Astrocyte of the spinal cord (primary cell): ENCODE results near the gene MTERF1.

Experiments used
- DNase-seq: peaks from one replicate; pipeline ENCODE4 v3.0.0; 2011; ENCODE audit warnings: low read depth, low spot score
- H3K4me3 ChIP-seq: 2 replicates; pipeline ENCODE4 v1.5.1; 2011; ENCODE audit warnings: low read depth, mild to moderate bottlenecking, low read length, moderate library complexity
- in situ Hi-C: cut with HindIII; loops from 2 replicates; pipeline ENCODE4 v1.10.0; 2017; ENCODE audit warnings: low sequenced_read_pairs
- TF ChIP-seq, protein P1 (sequence below): IDR thresholded peaks from 2 replicates; pipeline ENCODE4 v1.5.1; 2012; ENCODE audit warnings: low read depth, mild to moderate bottlenecking, low read length, inconsistent platforms

MTERF1 gene

DNA sequence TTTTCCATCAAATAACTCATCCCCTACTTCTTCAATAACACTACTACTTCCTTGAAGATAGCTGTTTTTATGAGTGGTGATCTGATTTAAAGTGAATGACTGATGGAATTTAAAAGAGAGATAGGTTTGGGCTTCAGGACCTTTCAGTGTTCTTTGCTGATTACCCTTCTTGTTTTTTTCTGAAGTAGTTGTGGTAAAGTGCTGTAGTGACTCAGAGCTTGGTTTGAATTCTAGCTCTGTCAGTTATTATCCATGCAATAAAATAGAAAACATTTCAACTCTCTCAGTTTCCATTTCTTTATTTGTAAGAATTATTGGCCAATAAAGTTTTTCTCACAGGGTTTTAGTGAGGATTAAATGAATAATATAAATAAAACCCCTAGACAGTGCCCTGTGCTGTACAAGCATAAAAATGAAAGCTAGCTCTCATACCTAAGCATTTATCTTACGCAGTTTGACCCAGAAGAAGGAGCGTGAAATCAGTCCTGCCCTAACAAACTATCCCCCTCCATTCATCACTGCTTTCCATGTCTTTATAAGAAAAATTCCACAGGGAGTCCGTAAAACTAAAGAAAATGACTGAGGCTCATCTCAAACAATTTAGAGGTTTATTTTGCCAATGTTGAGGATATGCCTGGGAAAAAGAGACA lies 35.0 kb upstream of the MTERF1 start:
- TF ChIP-seq, protein P1, sequence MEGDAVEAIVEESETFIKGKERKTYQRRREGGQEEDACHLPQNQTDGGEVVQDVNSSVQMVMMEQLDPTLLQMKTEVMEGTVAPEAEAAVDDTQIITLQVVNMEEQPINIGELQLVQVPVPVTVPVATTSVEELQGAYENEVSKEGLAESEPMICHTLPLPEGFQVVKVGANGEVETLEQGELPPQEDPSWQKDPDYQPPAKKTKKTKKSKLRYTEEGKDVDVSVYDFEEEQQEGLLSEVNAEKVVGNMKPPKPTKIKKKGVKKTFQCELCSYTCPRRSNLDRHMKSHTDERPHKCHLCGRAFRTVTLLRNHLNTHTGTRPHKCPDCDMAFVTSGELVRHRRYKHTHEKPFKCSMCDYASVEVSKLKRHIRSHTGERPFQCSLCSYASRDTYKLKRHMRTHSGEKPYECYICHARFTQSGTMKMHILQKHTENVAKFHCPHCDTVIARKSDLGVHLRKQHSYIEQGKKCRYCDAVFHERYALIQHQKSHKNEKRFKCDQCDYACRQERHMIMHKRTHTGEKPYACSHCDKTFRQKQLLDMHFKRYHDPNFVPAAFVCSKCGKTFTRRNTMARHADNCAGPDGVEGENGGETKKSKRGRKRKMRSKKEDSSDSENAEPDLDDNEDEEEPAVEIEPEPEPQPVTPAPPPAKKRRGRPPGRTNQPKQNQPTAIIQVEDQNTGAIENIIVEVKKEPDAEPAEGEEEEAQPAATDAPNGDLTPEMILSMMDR, result no peak
- peak; percentile 68 for DNase-seq
- in situ Hi-C loops, result no loop called here
- no peak overlapping the region for H3K4me3 ChIP-seq

DNA sequence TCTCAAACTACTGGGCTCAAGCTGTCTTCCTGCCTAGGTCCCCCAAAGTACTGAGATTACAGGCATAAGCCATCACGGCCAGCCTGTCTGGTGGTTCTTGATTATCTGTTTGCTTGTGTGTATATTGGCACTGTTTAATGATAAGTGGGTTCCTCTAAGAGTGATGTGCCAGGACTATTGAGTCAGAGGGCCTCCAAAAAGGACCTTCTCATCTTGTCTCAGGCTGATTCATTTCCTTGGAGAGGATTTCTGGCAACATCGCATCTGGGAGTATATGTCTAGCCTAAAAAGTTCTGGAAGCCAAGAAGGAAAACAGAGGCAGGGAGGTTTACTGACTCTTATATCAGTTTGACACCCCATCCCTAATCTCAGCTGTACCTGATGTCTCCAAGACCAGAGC lies 33.1 kb upstream of the MTERF1 start:
- peak; percentile 35 for DNase-seq
- in situ Hi-C loops, result no loop called here

DNA sequence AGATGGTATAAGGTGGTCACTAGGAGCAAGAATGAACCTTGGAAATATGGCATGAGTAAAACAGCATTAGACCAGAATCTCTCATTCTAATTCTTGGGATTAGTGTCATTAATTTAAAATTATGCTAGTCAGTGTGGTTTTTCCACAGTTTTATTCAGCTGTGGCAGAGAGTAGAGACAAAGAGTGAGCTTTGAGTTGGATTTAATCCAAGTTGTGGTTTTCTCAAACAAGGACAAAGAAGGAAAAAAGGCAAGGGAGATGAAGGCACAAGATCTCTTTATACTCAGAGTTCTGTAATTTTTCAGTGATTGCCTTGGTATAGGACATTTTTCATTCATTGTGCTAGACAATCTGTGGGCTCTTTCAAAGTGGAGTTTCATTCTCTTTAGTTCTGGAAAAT lies 32.0 kb upstream of the MTERF1 start:
- TF ChIP-seq, protein P1, result no peak
- DNase-seq, result peak; percentile 63
- in situ Hi-C loops, result no loop called here
- no peak overlapping the region for H3K4me3 ChIP-seq

More for the DNA sequence above, 33.1 kb upstream of the MTERF1 start:
- TF ChIP-seq, protein P1, result no peak
- H3K4me3 ChIP-seq, result no peak overlapping the region

DNA sequence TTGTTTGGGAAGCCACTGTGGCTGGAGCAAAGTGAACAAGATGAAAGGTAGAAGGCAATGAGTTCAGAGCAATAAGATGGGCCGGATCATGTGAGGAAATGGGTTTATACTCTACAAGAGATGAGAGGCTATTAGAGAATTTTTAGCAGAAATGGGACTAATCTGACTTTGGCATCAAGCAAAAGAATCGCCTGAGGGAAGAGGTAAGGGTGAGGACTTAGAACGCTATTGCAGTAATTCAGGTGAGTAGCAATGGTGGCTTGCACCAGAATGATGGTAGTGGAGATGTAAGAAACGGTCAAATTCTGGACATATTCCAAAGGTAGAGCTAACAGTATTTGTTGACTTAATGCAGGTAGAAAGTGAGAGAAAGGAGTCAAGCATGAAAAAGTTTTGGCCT lies 30.6 kb upstream of the MTERF1 start:
- in situ Hi-C loops, result no loop called here
- TF ChIP-seq, protein P1, result no peak
- no peak for DNase-seq
- no peak overlapping the region for H3K4me3 ChIP-seq

DNA sequence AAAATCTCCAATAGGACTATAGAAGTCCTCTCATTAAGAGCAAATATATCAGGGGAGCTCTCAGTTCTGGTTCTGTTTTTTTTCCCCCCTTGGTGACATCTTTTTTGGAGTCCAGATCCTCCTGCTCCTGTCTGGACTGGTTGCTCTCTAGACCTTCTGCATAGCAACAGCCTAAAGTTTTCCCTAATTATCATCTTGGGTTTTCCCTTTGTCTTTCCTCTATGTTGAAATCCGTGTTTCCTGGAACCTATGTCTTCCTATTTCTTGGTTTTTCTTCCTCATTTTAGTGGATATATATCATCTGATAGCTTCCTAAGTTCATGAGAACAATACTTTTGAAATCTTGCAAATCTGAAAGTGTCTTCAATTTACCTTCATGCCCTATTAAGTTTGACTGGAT lies 29.7 kb upstream of the MTERF1 start:
- H3K4me3 ChIP-seq, result no peak overlapping the region
- no peak for DNase-seq
- in situ Hi-C loops, result no loop called here
- TF ChIP-seq, protein P1, result no peak

DNA sequence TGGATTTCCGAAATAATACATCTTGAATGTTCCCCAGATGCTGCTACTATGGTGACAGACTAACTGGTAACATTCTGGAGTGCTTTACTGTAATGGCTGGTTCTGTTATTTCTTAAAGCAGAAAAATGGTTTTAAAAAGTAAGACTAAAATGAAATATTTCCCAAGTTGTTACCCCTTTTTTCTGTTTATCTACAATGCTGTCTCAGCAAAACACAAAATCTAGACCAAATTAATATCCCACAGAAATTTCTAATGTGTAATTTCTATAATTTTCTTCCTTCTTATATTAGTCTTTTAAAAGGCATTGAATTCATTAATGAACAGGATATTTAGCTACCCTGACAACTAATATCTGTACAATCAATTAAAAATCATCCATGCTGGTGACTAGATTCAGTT lies 19.1 kb upstream of the MTERF1 start:
- no peak overlapping the region for H3K4me3 ChIP-seq
- DNase-seq, result no peak
- in situ Hi-C loops, result no loop called here
- TF ChIP-seq, protein P1, result no peak
